ENCODE measurements around the gene PLCG2.
"Not testable (repeated sequence)": the region's sequence is repeated elsewhere in the genome, so short reads cannot be mapped to it uniquely, and the experiment has no call there.

The PLCG2 gene

GRCh38 chr16:81992859-81993258 lies 213.8 kb downstream of the PLCG2 start:
- Mint-ChIP-seq H3K36me3 (ENCODE audit: low read depth) (no peaks in the 10 kb centered on the region), H3K27me3 (no peaks in the 10 kb centered on the region), H3K27ac (no peak overlapping the region), H3K4me1 (ENCODE audit: low read depth) (no peaks in the 10 kb centered on the region), H3K4me3 (no peak overlapping the region), H3K9me3 (no peaks in the 10 kb centered on the region)
- intact Hi-C loops (cut with micrococcal nuclease), result no loop called here

- Mint-ChIP-seq H3K27ac (no peak overlapping the region), H3K36me3 (ENCODE audit: low read depth) (no peaks in the 10 kb centered on the region), H3K4me3 (no peak overlapping the region), H3K4me1 (ENCODE audit: low read depth) (no peaks in the 10 kb centered on the region), H3K27me3 (no peaks in the 10 kb centered on the region), H3K9me3 (no peaks in the 10 kb centered on the region)
- intact Hi-C loops (cut with micrococcal nuclease), result no loop called here
Measured at GRCh38 chr16:81994485-81994884, 215.4 kb downstream of the PLCG2 start.

- no peak overlapping the region for H3K27ac Mint-ChIP-seq
- no peaks in the 10 kb centered on the region for H3K27me3 Mint-ChIP-seq
- intact Hi-C loops (cut with micrococcal nuclease), result no loop called here
- H3K4me3 Mint-ChIP-seq, result no peak overlapping the region
- no peaks in the 10 kb centered on the region for H3K9me3 Mint-ChIP-seq
- no peaks in the 10 kb centered on the region for H3K4me1 Mint-ChIP-seq (ENCODE audit: low read depth)
- H3K36me3 Mint-ChIP-seq (ENCODE audit: low read depth), result no peaks in the 10 kb centered on the region
Measured at GRCh38 chr16:81995651-81996050, 216.6 kb downstream of the PLCG2 start.

GRCh38 chr16:81996664-81997509 lies 217.8 kb downstream of the PLCG2 start:
- H3K36me3 Mint-ChIP-seq (ENCODE audit: low read depth), result no peaks in the 10 kb centered on the region
- intact Hi-C loops (cut with micrococcal nuclease), result no loop called here
- no peak overlapping the region for H3K27ac Mint-ChIP-seq
- no peaks in the 10 kb centered on the region for H3K27me3 Mint-ChIP-seq
- no peaks in the 10 kb centered on the region for H3K4me1 Mint-ChIP-seq (ENCODE audit: low read depth)
- H3K4me3 Mint-ChIP-seq, result no peak overlapping the region
- H3K9me3 Mint-ChIP-seq, result no peaks in the 10 kb centered on the region

GRCh38 chr16:81997738-81998137 lies 218.6 kb downstream of the PLCG2 start:
- intact Hi-C loops (cut with micrococcal nuclease), result no loop called here
- H3K27me3 Mint-ChIP-seq, result no peaks in the 10 kb centered on the region
- H3K36me3 Mint-ChIP-seq (ENCODE audit: low read depth), result no peaks in the 10 kb centered on the region
- H3K4me1 Mint-ChIP-seq (ENCODE audit: low read depth), result no peaks in the 10 kb centered on the region
- H3K4me3 Mint-ChIP-seq, result no peak overlapping the region
- H3K9me3 Mint-ChIP-seq, result no peaks in the 10 kb centered on the region
- H3K27ac Mint-ChIP-seq, result no peak overlapping the region

- H3K36me3 Mint-ChIP-seq (ENCODE audit: low read depth), result no peaks in the 10 kb centered on the region
Measured at GRCh38 chr16:82002831-82003230, 223.7 kb downstream of the PLCG2 start.

GRCh38 chr16:82004601-82005000 lies 225.5 kb downstream of the PLCG2 start:
- intact Hi-C loops (cut with micrococcal nuclease), result no loop called here
- Mint-ChIP-seq H3K36me3 (ENCODE audit: low read depth) (no peaks in the 10 kb centered on the region), H3K27me3 (no peaks in the 10 kb centered on the region), H3K27ac (no peak overlapping the region), H3K4me1 (ENCODE audit: low read depth) (no peaks in the 10 kb centered on the region), H3K4me3 (no peak overlapping the region), H3K9me3 (peaks cover 20% of the 10 kb centered on the region)

More at GRCh38 chr16:82002831-82003230, 223.7 kb downstream of the PLCG2 start:
- no peak overlapping the region for H3K4me3 Mint-ChIP-seq
- peaks cover 2% of the 10 kb centered on the region for H3K9me3 Mint-ChIP-seq
- intact Hi-C loops (cut with micrococcal nuclease), result no loop called here
- no peaks in the 10 kb centered on the region for H3K4me1 Mint-ChIP-seq (ENCODE audit: low read depth)
- H3K27ac Mint-ChIP-seq, result no peak overlapping the region
- H3K27me3 Mint-ChIP-seq, result no peaks in the 10 kb centered on the region

GRCh38 chr16:82005027-82005830 lies 226.1 kb downstream of the PLCG2 start:
- Mint-ChIP-seq H3K27ac (no peak overlapping the region), H3K4me3 (no peak overlapping the region), H3K9me3 (peaks cover 26% of the 10 kb centered on the region), H3K4me1 (ENCODE audit: low read depth) (no peaks in the 10 kb centered on the region), H3K27me3 (no peaks in the 10 kb centered on the region), H3K36me3 (ENCODE audit: low read depth) (no peaks in the 10 kb centered on the region)
- intact Hi-C loops (cut with micrococcal nuclease), result no loop called here

- Mint-ChIP-seq H3K9me3 (peaks cover 32% of the 10 kb centered on the region), H3K27me3 (peaks cover 7% of the 10 kb centered on the region), H3K36me3 (ENCODE audit: low read depth) (no peaks in the 10 kb centered on the region), H3K4me1 (ENCODE audit: low read depth) (peaks cover 2% of the 10 kb centered on the region), H3K27ac (no peak overlapping the region), H3K4me3 (no peak overlapping the region)
- intact Hi-C loops (cut with micrococcal nuclease), result no loop called here
Measured at GRCh38 chr16:82006036-82006435, 226.9 kb downstream of the PLCG2 start.

- Mint-ChIP-seq H3K9me3 (peaks cover 41% of the 10 kb centered on the region), H3K4me1 (ENCODE audit: low read depth) (peaks cover 9% of the 10 kb centered on the region), H3K36me3 (ENCODE audit: low read depth) (no peaks in the 10 kb centered on the region), H3K4me3 (no peak overlapping the region), H3K27ac (no peak overlapping the region), H3K27me3 (peaks cover 18% of the 10 kb centered on the region)
- intact Hi-C loops (cut with micrococcal nuclease), result no loop called here
Measured at GRCh38 chr16:82007189-82007588, 228.1 kb downstream of the PLCG2 start.

- Mint-ChIP-seq H3K9me3 (peaks cover 52% of the 10 kb centered on the region), H3K4me3 (no peak overlapping the region), H3K27me3 (peaks cover 24% of the 10 kb centered on the region), H3K27ac (no peak overlapping the region), H3K36me3 (ENCODE audit: low read depth) (no peaks in the 10 kb centered on the region), H3K4me1 (ENCODE audit: low read depth) (peaks cover 9% of the 10 kb centered on the region)
- intact Hi-C loops (cut with micrococcal nuclease), result no loop called here
Measured at GRCh38 chr16:82008957-82009592, 230.0 kb downstream of the PLCG2 start.

- peaks cover 52% of the 10 kb centered on the region for H3K9me3 Mint-ChIP-seq
- intact Hi-C loops (cut with micrococcal nuclease); H3K4me3 Mint-ChIP-seq: not testable (repeated sequence)
Measured at GRCh38 chr16:82009789-82010188, 230.7 kb downstream of the PLCG2 start.

GRCh38 chr16:82010649-82011048 lies 231.6 kb downstream of the PLCG2 start:
- Mint-ChIP-seq H3K4me3 (no peak overlapping the region), H3K27ac (no peak overlapping the region), H3K9me3 (peaks cover 52% of the 10 kb centered on the region), H3K36me3 (ENCODE audit: low read depth) (no peaks in the 10 kb centered on the region), H3K4me1 (ENCODE audit: low read depth) (peaks cover 9% of the 10 kb centered on the region), H3K27me3 (peaks cover 24% of the 10 kb centered on the region)
- intact Hi-C loops (cut with micrococcal nuclease), result no loop called here

More at GRCh38 chr16:82009789-82010188, 230.7 kb downstream of the PLCG2 start:
- peaks cover 24% of the 10 kb centered on the region for H3K27me3 Mint-ChIP-seq
- not testable (repeated sequence) for H3K27ac Mint-ChIP-seq; H3K36me3 Mint-ChIP-seq (ENCODE audit: low read depth); H3K4me1 Mint-ChIP-seq (ENCODE audit: low read depth)

- intact Hi-C loops (cut with micrococcal nuclease), result no loop called here
- Mint-ChIP-seq H3K4me3 (peak within 1 kb of the TSS; percentile 39), H3K27me3 (peaks cover 24% of the 10 kb centered on the region), H3K27ac (no peak within 1 kb of the TSS), H3K9me3 (peaks cover 52% of the 10 kb centered on the region), H3K4me1 (ENCODE audit: low read depth) (peaks cover 9% of the 10 kb centered on the region), H3K36me3 (ENCODE audit: low read depth) (no peaks in the 10 kb centered on the region)
Measured at GRCh38 chr16:82011199-82011641, 232.1 kb downstream of the PLCG2 start, which contains the start of gene SDR42E1. Gene SDR42E1 (minus strand): TSS chr16:82011470. CDS start chr16:82000858, 10,612 bp downstream.
